DMS53 treated with DMSO at 0.1 percent for 48 hours (cell line): ENCODE measurements around the gene DGKD.
"Not testable (repeated sequence)": the region's sequence is repeated elsewhere in the genome, so short reads cannot be mapped to it uniquely, and the experiment has no call there.

Experiments used
- DNase-seq: peaks from one replicate; lab custom pipeline; 2025; ENCODE audit not compliant: unreplicated experiment; lab: John Stamatoyannopoulos, UW

Gene DGKD

GRCh38 chr2:233353769-233354499, at the start of gene DGKD:
Gene DGKD (plus strand): TSS chr2:233354494. CDS start chr2:233354519, 25 bp downstream.
- DNase-seq = peak; percentile 15

GRCh38 chr2:233307565-233307964, 46.7 kb upstream of the DGKD start, which contains the start of gene SAG:
Gene SAG (plus strand): TSS chr2:233307816. CDS start chr2:233309190, 1,374 bp downstream.
- DNase-seq = no peak

- no peak for DNase-seq
Observed at GRCh38 chr2:233311241-233311926, 42.9 kb upstream of the DGKD start.

GRCh38 chr2:233312874-233313273, 41.4 kb upstream of the DGKD start:
- DNase-seq = no peak

GRCh38 chr2:233314180-233314925, 39.9 kb upstream of the DGKD start:
- no peak for DNase-seq

GRCh38 chr2:233317196-233317943, 36.9 kb upstream of the DGKD start:
- no peak for DNase-seq

GRCh38 chr2:233319256-233319655, 35.0 kb upstream of the DGKD start:
- no peak for DNase-seq

GRCh38 chr2:233320470-233320869, 33.8 kb upstream of the DGKD start:
- no peak for DNase-seq

GRCh38 chr2:233321166-233321565, 33.1 kb upstream of the DGKD start:
- no peak for DNase-seq

- no peak for DNase-seq
Observed at GRCh38 chr2:233323851-233324250, 30.4 kb upstream of the DGKD start.

GRCh38 chr2:233325256-233325655, 29.0 kb upstream of the DGKD start:
- no peak for DNase-seq

GRCh38 chr2:233325814-233326213, 28.5 kb upstream of the DGKD start:
- DNase-seq = no peak

GRCh38 chr2:233326500-233326899, 27.8 kb upstream of the DGKD start:
- DNase-seq = no peak

GRCh38 chr2:233328922-233329321, 25.4 kb upstream of the DGKD start:
- DNase-seq = no peak

- DNase-seq = no peak
Observed at GRCh38 chr2:233329489-233330135, 24.7 kb upstream of the DGKD start.

- DNase-seq = no peak
Observed at GRCh38 chr2:233331536-233331935, 22.8 kb upstream of the DGKD start.

- DNase-seq = no peak
Observed at GRCh38 chr2:233332125-233332524, 22.2 kb upstream of the DGKD start.

GRCh38 chr2:233334915-233335314, 19.4 kb upstream of the DGKD start:
- DNase-seq = no peak

- DNase-seq = not testable (repeated sequence)
Observed at GRCh38 chr2:233336091-233336490, 18.2 kb upstream of the DGKD start.

- no peak for DNase-seq
Observed at GRCh38 chr2:233336541-233336940, 17.8 kb upstream of the DGKD start.

- DNase-seq = no peak
Observed at GRCh38 chr2:233338046-233338445, 16.2 kb upstream of the DGKD start.
